ENCODE results near the gene ZBTB44.

DNA sequence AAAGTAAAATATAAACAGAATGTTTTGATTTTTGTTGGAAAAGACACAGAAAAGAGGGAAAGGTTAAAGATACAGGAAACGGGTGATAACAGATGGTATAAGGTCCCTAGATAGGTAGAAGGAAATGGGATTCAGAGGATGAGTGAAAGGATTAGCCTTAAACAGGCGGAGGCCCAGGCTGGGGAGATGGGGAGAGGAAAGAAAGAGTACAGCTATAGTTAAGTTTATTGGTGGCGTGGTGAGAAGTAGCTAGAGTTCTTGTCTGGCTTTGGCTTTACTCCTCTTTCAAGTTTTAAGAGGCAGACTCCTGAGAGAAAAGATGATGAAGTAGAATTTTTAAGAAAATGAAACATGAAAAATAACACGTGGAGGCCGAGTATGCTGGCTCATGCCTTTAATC lies 13.7 kb downstream of the ZBTB44 start:
- TF ChIP-seq, protein P1, sequence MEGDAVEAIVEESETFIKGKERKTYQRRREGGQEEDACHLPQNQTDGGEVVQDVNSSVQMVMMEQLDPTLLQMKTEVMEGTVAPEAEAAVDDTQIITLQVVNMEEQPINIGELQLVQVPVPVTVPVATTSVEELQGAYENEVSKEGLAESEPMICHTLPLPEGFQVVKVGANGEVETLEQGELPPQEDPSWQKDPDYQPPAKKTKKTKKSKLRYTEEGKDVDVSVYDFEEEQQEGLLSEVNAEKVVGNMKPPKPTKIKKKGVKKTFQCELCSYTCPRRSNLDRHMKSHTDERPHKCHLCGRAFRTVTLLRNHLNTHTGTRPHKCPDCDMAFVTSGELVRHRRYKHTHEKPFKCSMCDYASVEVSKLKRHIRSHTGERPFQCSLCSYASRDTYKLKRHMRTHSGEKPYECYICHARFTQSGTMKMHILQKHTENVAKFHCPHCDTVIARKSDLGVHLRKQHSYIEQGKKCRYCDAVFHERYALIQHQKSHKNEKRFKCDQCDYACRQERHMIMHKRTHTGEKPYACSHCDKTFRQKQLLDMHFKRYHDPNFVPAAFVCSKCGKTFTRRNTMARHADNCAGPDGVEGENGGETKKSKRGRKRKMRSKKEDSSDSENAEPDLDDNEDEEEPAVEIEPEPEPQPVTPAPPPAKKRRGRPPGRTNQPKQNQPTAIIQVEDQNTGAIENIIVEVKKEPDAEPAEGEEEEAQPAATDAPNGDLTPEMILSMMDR (conservative IDR thresholded peaks at IDR 0.05; ENCODE audit: low read length): no peak
- no peak for TF ChIP-seq EZH2phosphoT487 (IDR thresholded peaks at IDR 0.05; ENCODE audit: borderline replicate concordance)
